Activated CD4-positive, alpha-beta T cell treated with anti-CD3 and anti-CD28 coated beads, Interleukin-2, Interleukin-4, amounts not matched to agents 100 ng/mL and 50 ng/mL, durations not matched to agents 16 hours and 8 hours (primary cell): ENCODE data around the gene MAFF.

ENCODE experiments used
- DNase-seq: peaks from one replicate; pipeline ENCODE4 v3.0.0-alpha.2; 2020; ENCODE audit warnings: low spot score

The MAFF gene

GRCh38 chr22:38203855-38204514 lies 2.2 kb downstream of the MAFF start:
- no peak for DNase-seq

DNA sequence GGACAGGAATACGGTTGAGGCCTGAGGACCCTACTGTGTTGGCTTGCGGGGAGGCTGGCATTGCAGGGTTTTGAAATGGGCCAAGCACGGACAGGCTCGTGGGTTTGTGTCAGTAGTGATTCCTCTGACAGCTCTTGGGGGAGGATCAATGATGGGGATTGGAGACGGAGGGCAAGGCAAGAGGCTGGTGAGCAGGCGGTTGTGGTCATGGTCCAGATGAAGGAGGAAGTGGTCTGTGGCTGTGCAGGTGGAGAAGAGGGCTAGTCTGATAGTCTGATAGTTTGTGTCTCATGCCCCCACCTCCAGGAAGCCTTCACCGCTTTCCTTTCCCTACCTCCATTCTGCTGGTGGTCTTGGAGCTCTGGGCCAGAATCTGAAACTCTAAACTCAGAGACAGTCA lies 3.0 kb downstream of the MAFF start:
- no peak for DNase-seq

GRCh38 chr22:38205261-38206128 lies 3.7 kb downstream of the MAFF start:
- no peak for DNase-seq

DNA sequence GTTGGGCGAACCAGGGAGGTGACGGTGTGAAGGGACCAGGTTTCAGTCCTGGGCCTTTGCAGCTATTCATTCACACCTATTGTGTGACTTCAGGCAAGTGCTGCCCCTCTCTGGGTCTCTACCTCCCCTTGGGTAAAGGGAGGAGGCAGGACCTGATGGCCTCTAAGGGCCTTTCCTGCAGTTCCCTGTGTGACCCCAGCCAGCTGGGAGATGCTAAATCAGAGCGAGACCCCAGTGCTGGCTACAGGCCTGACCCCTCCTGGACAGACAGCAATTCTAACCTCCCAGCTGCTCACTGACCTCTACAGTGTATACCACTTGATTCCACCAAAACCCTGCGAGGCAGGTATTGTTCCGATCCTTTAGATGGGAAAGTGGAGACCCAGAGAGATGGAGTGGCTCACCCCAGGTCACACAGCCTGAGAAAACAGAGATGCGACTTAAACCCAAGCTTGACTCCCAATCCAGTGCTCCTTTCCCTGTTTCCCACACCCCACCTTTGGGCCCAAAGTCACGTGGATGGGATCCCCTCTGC lies 6.2 kb downstream of the MAFF start:
- DNase-seq, result no peak

GRCh38 chr22:38208551-38208968 lies 6.8 kb downstream of the MAFF start:
- no peak for DNase-seq

- no peak for DNase-seq
Measured at GRCh38 chr22:38211556-38211955, 9.8 kb downstream of the MAFF start.

GRCh38 chr22:38212442-38212841 lies 10.6 kb downstream of the MAFF start:
- no peak for DNase-seq

DNA sequence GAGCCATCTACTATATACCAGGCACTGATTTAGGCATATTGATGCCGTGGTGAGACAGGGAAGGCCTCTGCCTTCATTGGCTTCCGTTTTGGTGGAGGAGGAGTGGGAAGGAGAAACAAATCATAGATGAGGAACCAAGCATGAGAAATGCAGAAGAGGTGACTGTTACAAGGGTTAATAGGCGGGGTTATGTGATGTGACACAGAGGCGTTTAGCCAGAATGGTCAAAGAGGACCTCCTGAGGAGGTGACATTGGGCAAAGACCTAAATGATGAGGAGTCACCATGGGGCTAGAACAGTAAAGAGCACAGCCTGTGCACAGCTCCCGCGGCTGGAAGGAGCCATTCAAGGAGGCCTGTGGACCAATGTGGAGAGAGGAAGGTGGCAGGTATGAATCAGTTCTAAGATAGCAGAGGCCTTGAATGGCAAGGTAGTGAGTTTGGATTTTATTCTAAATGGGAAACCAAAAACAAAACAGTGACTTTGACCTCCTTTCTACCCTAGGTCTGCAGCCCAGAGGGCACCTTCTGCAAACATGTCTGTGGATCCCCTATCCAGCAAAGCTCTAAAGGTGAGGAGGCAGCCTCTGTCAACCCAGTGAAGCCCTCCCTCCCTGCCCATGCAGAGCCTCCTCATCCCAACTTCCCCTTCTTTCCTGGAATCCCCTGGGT lies 11.7 kb downstream of the MAFF start:
- DNase-seq, result no peak

GRCh38 chr22:38213990-38214301 lies 12.2 kb downstream of the MAFF start:
- no peak for DNase-seq

GRCh38 chr22:38214302-38215056 lies 12.7 kb downstream of the MAFF start:
- DNase-seq, result peak; percentile 65

- no peak for DNase-seq
Measured at GRCh38 chr22:38215156-38216038, 13.6 kb downstream of the MAFF start.

GRCh38 chr22:38218661-38219622 lies 17.1 kb downstream of the MAFF start:
- peak; percentile 59 for DNase-seq

DNA sequence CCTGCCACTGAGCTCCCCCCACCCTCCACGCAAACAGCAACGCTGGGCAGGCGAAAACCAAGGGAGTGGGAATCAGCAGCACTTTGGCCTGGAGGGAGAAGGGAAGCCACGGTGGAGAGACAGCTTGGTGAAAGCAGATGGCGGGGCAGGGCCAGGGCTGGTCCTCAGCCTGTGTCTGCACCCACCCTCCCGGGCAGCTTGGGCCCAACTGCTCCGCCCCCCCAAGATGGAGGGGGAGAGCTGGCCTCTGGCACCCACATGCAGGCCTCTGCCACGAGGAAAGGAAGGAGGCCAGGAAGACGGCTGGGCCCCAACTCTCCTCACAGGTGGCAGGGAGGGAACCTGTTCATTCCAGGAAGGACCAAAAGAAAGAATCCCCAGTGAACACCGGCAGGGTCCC lies 17.8 kb downstream of the MAFF start:
- DNase-seq, result no peak

DNA sequence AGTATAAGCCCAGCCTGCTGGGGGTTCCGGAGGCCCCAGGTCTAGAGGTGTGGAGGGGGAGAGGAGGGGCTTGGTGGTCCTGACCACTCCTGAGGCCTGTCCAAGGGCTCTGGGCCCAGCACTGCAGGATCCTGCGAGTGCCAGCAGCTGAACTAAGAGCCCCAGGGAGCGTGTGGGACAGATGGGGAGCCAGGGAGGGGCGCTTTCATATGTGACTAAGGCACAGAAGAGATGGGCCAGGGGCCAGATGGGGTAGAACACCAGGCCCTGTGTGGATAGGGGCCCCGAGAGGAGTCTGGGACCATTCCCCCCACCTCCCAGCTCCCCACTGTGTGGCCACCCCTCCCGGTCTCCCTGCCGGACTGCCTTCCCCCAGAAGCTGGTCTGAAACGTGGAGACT lies 18.4 kb downstream of the MAFF start:
- no peak for DNase-seq

GRCh38 chr22:38220653-38221386 lies 19.0 kb downstream of the MAFF start:
- no peak for DNase-seq

DNA sequence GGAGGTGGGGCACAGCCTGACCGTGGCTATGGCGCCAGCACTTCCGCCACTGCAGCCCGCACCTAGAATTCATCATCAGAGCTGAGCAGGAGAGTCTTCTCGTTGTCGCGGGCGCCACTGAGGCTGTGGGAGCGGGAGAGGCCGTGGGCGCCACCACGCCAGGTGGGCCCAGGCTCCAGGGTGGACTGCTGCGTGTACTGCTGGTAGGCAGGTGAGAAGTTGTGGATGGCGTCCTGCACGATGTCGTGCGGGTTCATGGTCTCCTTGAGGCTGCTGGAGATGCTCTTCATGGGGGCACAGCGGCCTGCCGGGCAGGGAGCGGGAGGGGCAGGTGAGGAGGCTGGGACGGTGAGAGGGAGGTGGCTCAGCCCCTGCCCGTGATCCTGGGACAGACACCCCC lies 19.6 kb downstream of the MAFF start:
- no peak for DNase-seq

- DNase-seq, result no peak
Measured at GRCh38 chr22:38221908-38222796, 20.4 kb downstream of the MAFF start.

DNA sequence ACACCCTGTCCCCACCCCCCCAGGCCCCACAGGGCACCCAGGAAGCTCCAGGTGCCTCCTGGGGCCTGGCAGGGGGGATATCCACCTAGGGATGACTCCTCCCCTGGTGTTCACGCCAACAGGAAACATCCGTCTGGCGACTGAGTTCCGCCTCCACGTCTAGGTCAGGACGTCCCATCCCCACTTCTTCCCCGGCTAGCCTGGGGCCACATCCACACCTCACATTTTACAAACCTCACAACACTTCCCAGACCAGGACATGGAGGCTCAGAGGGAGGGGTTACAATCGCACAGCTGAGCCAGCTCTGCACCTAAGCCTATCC lies 21.0 kb downstream of the MAFF start:
- DNase-seq, result no peak
